D721Med (cell line): ENCODE measurements around the gene PSMB5.

Experiments used
- DNase-seq: peaks from one replicate; pipeline ENCODE4 v3.0.0; 2011; ENCODE audit warnings: low spot score; ENCODE audit not compliant: insufficient read length
- FAIRE-seq: peaks from 2 replicates; lab custom pipeline; 2011; peaks lifted over from hg19 to GRCh38; lab: Jason Lieb, UNC
- TF ChIP-seq, protein P1 (sequence below): IDR thresholded peaks from 2 replicates; pipeline ENCODE4 v1.5.1; 2012; ENCODE audit warnings: mild to moderate bottlenecking, control low read depth; ENCODE audit not compliant: insufficient read depth; ENCODE audit errors: missing control alignments

Gene PSMB5

GRCh38 chr14:23053426-23053825 is 18.7 kb upstream of the PSMB5 start:
- no peak for DNase-seq
- TF ChIP-seq, protein P1, sequence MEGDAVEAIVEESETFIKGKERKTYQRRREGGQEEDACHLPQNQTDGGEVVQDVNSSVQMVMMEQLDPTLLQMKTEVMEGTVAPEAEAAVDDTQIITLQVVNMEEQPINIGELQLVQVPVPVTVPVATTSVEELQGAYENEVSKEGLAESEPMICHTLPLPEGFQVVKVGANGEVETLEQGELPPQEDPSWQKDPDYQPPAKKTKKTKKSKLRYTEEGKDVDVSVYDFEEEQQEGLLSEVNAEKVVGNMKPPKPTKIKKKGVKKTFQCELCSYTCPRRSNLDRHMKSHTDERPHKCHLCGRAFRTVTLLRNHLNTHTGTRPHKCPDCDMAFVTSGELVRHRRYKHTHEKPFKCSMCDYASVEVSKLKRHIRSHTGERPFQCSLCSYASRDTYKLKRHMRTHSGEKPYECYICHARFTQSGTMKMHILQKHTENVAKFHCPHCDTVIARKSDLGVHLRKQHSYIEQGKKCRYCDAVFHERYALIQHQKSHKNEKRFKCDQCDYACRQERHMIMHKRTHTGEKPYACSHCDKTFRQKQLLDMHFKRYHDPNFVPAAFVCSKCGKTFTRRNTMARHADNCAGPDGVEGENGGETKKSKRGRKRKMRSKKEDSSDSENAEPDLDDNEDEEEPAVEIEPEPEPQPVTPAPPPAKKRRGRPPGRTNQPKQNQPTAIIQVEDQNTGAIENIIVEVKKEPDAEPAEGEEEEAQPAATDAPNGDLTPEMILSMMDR, result no peak
- no peak for FAIRE-seq

DNA sequence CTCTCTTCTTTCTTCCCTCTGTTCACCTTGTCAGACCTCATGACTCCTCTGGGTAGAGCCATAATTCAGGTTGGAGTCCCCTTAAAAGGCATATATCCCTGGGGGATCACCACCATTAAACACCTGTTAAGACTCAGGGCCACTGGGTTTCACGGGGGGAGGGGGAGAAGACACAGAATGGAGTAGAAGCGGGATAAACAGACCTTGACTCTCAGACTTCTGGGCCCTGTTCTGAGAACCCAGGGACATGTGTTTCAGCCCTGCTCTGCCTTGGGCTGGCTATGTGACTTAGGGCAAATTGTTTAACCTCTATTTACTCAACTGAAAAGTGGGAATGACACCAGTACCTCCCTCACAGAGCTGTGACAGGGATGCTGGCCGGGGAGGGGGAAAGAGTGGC is 18.0 kb upstream of the PSMB5 start:
- TF ChIP-seq, protein P1, result no peak
- FAIRE-seq, result no peak
- DNase-seq, result no peak

GRCh38 chr14:23052182-23052623 is 17.5 kb upstream of the PSMB5 start:
- TF ChIP-seq, protein P1, result peak; percentile 9
- FAIRE-seq, result no peak
- DNase-seq, result peak; percentile 66

GRCh38 chr14:23051141-23052057 is 16.7 kb upstream of the PSMB5 start:
- FAIRE-seq, result no peak
- no peak for DNase-seq
- TF ChIP-seq, protein P1, result no peak

DNA sequence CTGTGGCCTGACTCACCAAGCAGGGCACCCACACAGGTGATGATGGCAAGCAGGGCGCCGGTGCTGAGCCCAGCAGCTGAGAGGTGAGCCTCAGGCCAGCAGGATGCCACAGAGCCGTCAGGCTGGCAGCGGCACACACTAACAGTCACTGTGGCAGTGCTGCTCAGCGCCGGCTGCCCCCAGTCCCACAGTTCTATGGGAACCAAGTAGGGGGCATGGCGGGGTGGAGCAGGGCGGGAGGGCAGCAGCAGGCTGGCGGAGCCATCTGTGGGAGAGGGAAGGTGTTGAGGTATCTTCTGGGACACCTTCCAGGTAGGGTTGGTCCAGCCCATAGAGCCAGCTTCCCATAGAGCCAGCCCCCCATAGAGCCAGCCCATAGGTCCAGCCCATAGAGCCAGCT is 14.3 kb upstream of the PSMB5 start:
- TF ChIP-seq, protein P1, result no peak
- no peak for FAIRE-seq
- no peak for DNase-seq

DNA sequence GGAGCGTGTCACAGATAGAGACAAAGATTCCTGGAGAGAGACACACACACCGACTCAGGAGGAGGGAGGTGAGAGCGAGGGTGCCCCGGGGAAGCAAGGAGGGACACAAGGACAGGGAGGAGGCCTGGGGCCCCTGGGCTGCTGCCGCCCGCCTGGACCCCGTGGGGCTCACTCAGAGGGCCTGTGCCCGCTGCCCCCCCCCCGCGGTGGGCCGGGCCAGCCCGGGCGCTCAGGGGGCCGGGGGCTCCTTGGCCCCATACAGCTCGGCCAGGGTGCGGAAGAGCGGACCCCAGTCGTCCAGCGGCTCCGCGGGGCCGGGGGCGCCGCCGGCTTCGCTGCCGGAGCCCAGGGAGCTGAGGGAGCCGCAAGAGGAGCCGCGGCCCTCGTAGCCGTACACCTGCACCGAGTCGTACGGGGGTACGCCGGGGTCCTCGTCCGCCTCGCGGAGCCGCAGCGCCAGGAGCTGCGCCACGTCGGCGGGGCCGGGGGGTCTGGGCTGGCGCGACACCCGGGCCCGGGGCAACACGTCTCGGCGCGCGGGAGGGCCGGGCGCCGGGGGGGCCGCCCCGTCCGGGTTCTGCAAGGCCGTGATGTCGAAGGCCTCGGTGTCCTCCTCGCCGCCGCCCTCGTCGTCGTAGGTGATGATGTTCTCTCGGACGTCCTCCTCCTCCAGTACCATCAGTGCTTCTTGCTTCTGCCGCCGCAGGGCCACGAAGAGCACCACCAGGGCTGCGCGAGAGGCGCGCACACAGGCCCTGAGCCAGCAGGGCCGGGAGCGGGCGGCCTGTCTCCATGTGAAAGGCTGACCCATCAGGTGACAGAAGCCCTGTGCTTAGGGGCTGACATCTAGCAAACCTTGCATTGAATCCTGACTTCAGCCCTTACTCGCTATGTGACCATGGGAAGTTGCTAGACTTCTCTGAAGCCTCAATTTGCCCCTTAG is 13.3 kb upstream of the PSMB5 start:
- DNase-seq (no peak), FAIRE-seq (no peak)
- TF ChIP-seq, protein P1, result no peak
